HepG2 (cell line): Measurements from ENCODE around the gene WDR41. TPM values are rescaled to one million over a fixed set of nuclear protein-coding genes. Genes with fewer than 3 reads are reported as not detected.

Experiments
- ARNTL ChIP-seq: sonication (generic); formaldehyde crosslinking; IDR thresholded peaks from 2 replicates; pipeline ENCODE4 v1.4.0; 2020; ENCODE audit warnings: mild to moderate bottlenecking, missing genetic modification reagents
- ATF4 ChIP-seq, 2 experiments: fragments of 450-650 bp in 1 of 2; sonication (generic) in 1 of 2; formaldehyde crosslinking; IDR thresholded peaks; 2 replicates each; pipeline versions ENCODE4 v1.5.0 to v1.8.0; 2020 to 2022; ENCODE audit warnings: mild to moderate bottlenecking in 1 of 2, missing genetic modification reagents in 1 of 2
- CENPX ChIP-seq: sonication (generic); formaldehyde crosslinking; IDR thresholded peaks from 2 replicates; pipeline ENCODE4 v1.9.0; 2021; ENCODE audit warnings: mild to moderate bottlenecking, missing genetic modification reagents, moderate library complexity
- CREBL2 ChIP-seq: sonication (generic); formaldehyde crosslinking; IDR thresholded peaks from 2 replicates; pipeline ENCODE4 v1.8.1; 2023; ENCODE audit warnings: missing genetic modification reagents, mild to moderate bottlenecking, borderline replicate concordance
- ELF3 ChIP-seq: IDR thresholded peaks from 2 replicates; pipeline ENCODE4 v1.6.1; 2016; ENCODE audit warnings: missing genetic modification reagents, missing compliant biosample characterization
- HMGXB3 ChIP-seq: sonication (generic); formaldehyde crosslinking; IDR thresholded peaks from 2 replicates; pipeline ENCODE4 v1.4.0; 2020; ENCODE audit warnings: missing genetic modification reagents, borderline replicate concordance
- HNF1A ChIP-seq, 2 experiments: sonication (generic) in 1 of 2; formaldehyde crosslinking in 1 of 2; IDR thresholded peaks; 2 replicates each; pipeline versions ENCODE4 v1.4.0 to v1.6.1; 2016 to 2020; ENCODE audit warnings: borderline replicate concordance in 1 of 2, low read depth in 1 of 2, mild to moderate bottlenecking in 1 of 2, missing genetic modification reagents in 1 of 2
- JUND ChIP-seq: sonication (generic); formaldehyde crosslinking; IDR thresholded peaks from 2 replicates; pipeline ENCODE4 v1.8.0; 2022; ENCODE audit warnings: mild to moderate bottlenecking, missing genetic modification reagents
- NR2F6 ChIP-seq, 2 experiments: IDR thresholded peaks; 2 replicates each; pipeline ENCODE4 v1.6.1; 2016; ENCODE audit warnings: antibody characterized with exemption in 1 of 2, mild to moderate bottlenecking in 1 of 2
- PITX1 ChIP-seq: sonication (generic); formaldehyde crosslinking; IDR thresholded peaks from 2 replicates; pipeline ENCODE4 v1.5.1; 2020; ENCODE audit warnings: mild to moderate bottlenecking, missing genetic modification reagents
- RARG ChIP-seq: sonication (generic); formaldehyde crosslinking; IDR thresholded peaks from 2 replicates; pipeline ENCODE4 v1.4.0; 2020; ENCODE audit warnings: low read depth, mild to moderate bottlenecking, missing genetic modification reagents
- SMAD3 ChIP-seq: sonication (generic); formaldehyde crosslinking; IDR thresholded peaks from 2 replicates; pipeline ENCODE4 v1.4.0; 2020; ENCODE audit warnings: missing genetic modification reagents
- SMYD3 ChIP-seq: sonication (generic); formaldehyde crosslinking; IDR thresholded peaks from 2 replicates; pipeline ENCODE4 v1.8.1; 2023; ENCODE audit warnings: mild to moderate bottlenecking, missing genetic modification reagents
- SNAI1 ChIP-seq: sonication (generic); formaldehyde crosslinking; IDR thresholded peaks from 2 replicates; pipeline ENCODE4 v1.5.0; 2020; ENCODE audit warnings: mild to moderate bottlenecking, missing genetic modification reagents, borderline replicate concordance
- ZFX ChIP-seq: sonication (generic); formaldehyde crosslinking; IDR thresholded peaks from 2 replicates; pipeline ENCODE4 v1.4.0; 2020; ENCODE audit warnings: mild to moderate bottlenecking, low read depth, missing genetic modification reagents, moderate library complexity
- ZNF629 ChIP-seq: sonication (generic); formaldehyde crosslinking; conservative IDR thresholded peaks from 2 replicates; pipeline ENCODE4 v1.5.0; 2020; ENCODE audit warnings: missing genetic modification reagents
- ZNF652 ChIP-seq: IDR thresholded peaks from 2 replicates; pipeline ENCODE4 v1.6.1; 2016; ENCODE audit warnings: low read depth, borderline replicate concordance
- polyA plus RNA-seq, 8 experiments: library from polyadenylated mRNA; depleted of rRNA in 3 of 8; stranded (reverse) in 7 of 8; unstranded in 1 of 8; fragments of >200 nt; fragmentation: Illumina TruSeq in 4 of 8; extraction: Trizol in 4 of 8; gene quantifications; 2 replicates each; pipeline versions ENCODE4 v1.2.1 to v1.2.3, GENCODE V29; 2011 to 2016; ENCODE audit warnings: low read depth in 4 of 8, missing spikeins in 1 of 8, mixed read lengths in 1 of 8; ENCODE audit not compliant: insufficient read depth in 1 of 8
- total RNA-seq, 5 experiments: library from RNA; depleted of rRNA; stranded (reverse); fragments of >200 nt; fragmentation: Illumina TruSeq; extraction: Trizol; gene quantifications; 2 replicates each; pipeline ENCODE4 v1.2.3, GENCODE V29; 2016; ENCODE audit warnings: low read depth in 1 of 5

The WDR41 gene
- total and polyA plus RNA-seq, 2 of the 13 experiments (the other 11 are each of a cell fraction or from before 2014, with no cell fraction given) = 18.9 to 39.3 TPM

- TF ChIP-seq CENPX (no peak), SMAD3 (CRISPR knock-in tag) (peak; percentile 34; the same call in 1 of the 2 replicates), ELF3 (CRISPR knock-in tag) (peak; percentile 48), JUND (no peak), SNAI1 (CRISPR knock-in tag) (0 out of 2 replicates have a peak, but pooled peaks have one; percentile 34), ZNF652 (CRISPR knock-in tag) (no peak), CREBL2 (CRISPR knock-in tag) (no peak), RARG (CRISPR knock-in tag) (no peak), ATF4 (CRISPR knock-in tag; IDR thresholded peaks at IDR 0.05) (peak in 1 of 2 experiments; percentile 28; a peak in 1 of 4 replicates), SMYD3 (CRISPR knock-in tag) (0 out of 2 replicates have a peak, but pooled peaks have one; percentile 56), NR2F6 (IDR thresholded peaks at IDR 0.05) (no peak), NR2F6 (CRISPR knock-in tag; IDR thresholded peaks at IDR 0.05) (peak; percentile 29; the same call in 1 of the 2 replicates), HNF1A (IDR thresholded peaks at IDR 0.05; ENCODE audit: low read depth) (no peak), HNF1A (CRISPR knock-in tag; IDR thresholded peaks at IDR 0.05; ENCODE audit: borderline replicate concordance) (no peak), ARNTL (CRISPR knock-in tag) (peak; percentile 75), HMGXB3 (CRISPR knock-in tag) (no peak), ZNF629 (CRISPR knock-in tag) (no peak), ZFX (CRISPR knock-in tag) (peak; percentile 94), PITX1 (CRISPR knock-in tag) (peak; percentile 62)
These were observed at the start of gene WDR41 (continued) for GRCh38 chr5:77491783-77492652.
